Ascending aorta (tissue), 2 donors: ENCODE results near the gene PDHX. TPM values are rescaled to one million over a fixed set of nuclear protein-coding genes. Genes with fewer than 3 reads are reported as not detected.

Source experiments
- DNase-seq, 2 donors: peaks; one replicate each; pipeline ENCODE4 v3.0.0-alpha.2; 2019; ENCODE audit warnings: low spot score in 2 of 2
- H3K27ac ChIP-seq, 2 donors: fragments of 200-600 bp; sonication (generic); one replicate each; pipeline ENCODE4 v1.5.1; 2016 to 2017; ENCODE audit warnings: mild to moderate bottlenecking in 1 of 2
- H3K27me3 ChIP-seq: fragments of 200-600 bp; sonication (generic); one replicate; pipeline ENCODE4 v1.5.1; 2017
- H3K36me3 ChIP-seq, 2 donors: fragments of 200-600 bp; sonication (generic); one replicate each; pipeline ENCODE4 v1.5.1; 2016
- H3K4me1 ChIP-seq, 2 donors: fragments of 200-600 bp; sonication (generic); one replicate each; pipeline ENCODE4 v1.5.1; 2016 to 2017; ENCODE audit warnings: mild to moderate bottlenecking in 1 of 2
- H3K4me3 ChIP-seq, 2 donors: fragments of 200-600 bp; sonication (generic); one replicate each; pipeline ENCODE4 v1.5.1; 2016 to 2017; ENCODE audit warnings: mild to moderate bottlenecking in 1 of 2
- H3K9me3 ChIP-seq, 2 donors: fragments of 200-600 bp; sonication (generic); one replicate each; pipeline ENCODE4 v1.5.1; 2016
- CTCF ChIP-seq, 3 experiments: fragments of 200-600 bp in 2 of 3; fragments of 450-650 bp in 1 of 3; sonication (generic) in 2 of 3; IDR thresholded peaks; one replicate each; pipeline ENCODE4 v1.5.1; 2016 to 2019; ENCODE audit warnings: antibody characterized with exemption in 3 of 3, mild to moderate bottlenecking in 1 of 3, moderate library complexity in 1 of 3
- intact Hi-C: fragments of 100-400 bp; cut with DNase I; formaldehyde crosslinking; loops from one replicate; pipeline ENCODE4 v1.15.1; 2023
- total RNA-seq: library from RNA; depleted of rRNA; stranded (reverse); fragments of >200 nt; gene quantifications from one replicate; pipeline ENCODE4 v1.1.0, GENCODE V29; 2016

The PDHX gene
- total RNA-seq = 23.3 TPM

GRCh38 chr11:34916015-34916842 is at the start of gene PDHX, which contains the start of gene APIP:
Gene PDHX (plus strand): TSS chr11:34916618. CDS start chr11:34916656, 38 bp downstream.
Gene APIP (minus strand): TSS chr11:34916379. CDS start chr11:34916284, 95 bp downstream.
- peak within 1 kb of the TSS; percentile 92 to 97 for H3K27ac ChIP-seq
- peak within 1 kb of the TSS; percentile 78 to 97 for H3K4me3 ChIP-seq
- H3K4me1 ChIP-seq = peaks cover 4 to 14% of the 10 kb centered on the region in 2 donors
- intact Hi-C loops = loop anchor here (2.0 to 10.0 kb wide), 9 partner anchors 166 to 1661 kb away; partner anchors contain the start of genes CAT, COMMD9, HIPK3 and NAT10
- H3K9me3 ChIP-seq = no peaks in the 10 kb centered on the region
- H3K27me3 ChIP-seq = no peaks in the 10 kb centered on the region
- DNase-seq = peak; percentile 97 to 99
- H3K36me3 ChIP-seq = no peaks in the 10 kb centered on the region
- no peak for TF ChIP-seq CTCF (IDR thresholded peaks at IDR 0.05)

GRCh38 chr11:34869425-34869824 is 47.0 kb upstream of the PDHX start:
- Histone ChIP-seq H3K9me3 (no peaks in the 10 kb centered on the region), H3K4me1 (no peaks in the 10 kb centered on the region), H3K27me3 (no peaks in the 10 kb centered on the region), H3K4me3 (no peak overlapping the region), H3K27ac (no peak overlapping the region), H3K36me3 (no peaks in the 10 kb centered on the region)
- TF ChIP-seq CTCF (IDR thresholded peaks at IDR 0.05) = no peak
- no peak for DNase-seq
- intact Hi-C loops = no loop called here

GRCh38 chr11:34870548-34871196 is 45.7 kb upstream of the PDHX start:
- no peak overlapping the region for H3K4me3 ChIP-seq
- H3K9me3 ChIP-seq = no peaks in the 10 kb centered on the region
- H3K36me3 ChIP-seq = no peaks in the 10 kb centered on the region
- H3K4me1 ChIP-seq = no peaks in the 10 kb centered on the region
- no peak for TF ChIP-seq CTCF (IDR thresholded peaks at IDR 0.05)
- no peaks in the 10 kb centered on the region for H3K27me3 ChIP-seq
- no peak overlapping the region for H3K27ac ChIP-seq
- DNase-seq = no peak
- intact Hi-C loops = no loop called here

GRCh38 chr11:34874202-34874601 is 42.2 kb upstream of the PDHX start:
- no peaks in the 10 kb centered on the region for H3K4me1 ChIP-seq
- no peak for TF ChIP-seq CTCF (IDR thresholded peaks at IDR 0.05)
- H3K9me3 ChIP-seq = no peaks in the 10 kb centered on the region
- no peak for DNase-seq
- intact Hi-C loops = no loop called here
- no peaks in the 10 kb centered on the region for H3K27me3 ChIP-seq
- no peaks in the 10 kb centered on the region for H3K36me3 ChIP-seq
- H3K4me3 ChIP-seq = no peak overlapping the region
- H3K27ac ChIP-seq = no peak overlapping the region

- no peaks in the 10 kb centered on the region for H3K27me3 ChIP-seq
- H3K27ac ChIP-seq = no peak overlapping the region
- no peak overlapping the region for H3K4me3 ChIP-seq
- intact Hi-C loops = no loop called here
- TF ChIP-seq CTCF (IDR thresholded peaks at IDR 0.05) = no peak
- no peaks in the 10 kb centered on the region for H3K9me3 ChIP-seq
- no peaks in the 10 kb centered on the region for H3K4me1 ChIP-seq
- peaks cover 6 to 15% of the 10 kb centered on the region in 2 donors for H3K36me3 ChIP-seq
- no peak for DNase-seq
Observed at GRCh38 chr11:34877375-34877975, 38.9 kb upstream of the PDHX start.
